OCI-LY7 (cell line): Measurements from ENCODE around the gene SLAMF7.

Source experiments
- EZH2phosphoT487 ChIP-seq: fragments of 200-600 bp; sonication (generic); IDR thresholded peaks from 2 replicates; pipeline ENCODE4 v1.6.1; 2018; ENCODE audit warnings: low read depth, borderline replicate concordance, mild to moderate bottlenecking, mixed run types, antibody characterized with exemption, low read length, moderate library complexity, mixed read lengths
- TF ChIP-seq, protein P1 (sequence below): fragments of 200-600 bp; sonication (generic); conservative IDR thresholded peaks from 2 replicates; pipeline ENCODE4 v1.5.1; 2014; ENCODE audit warnings: mild to moderate bottlenecking, antibody characterized with exemption, low read length, moderate library complexity, mixed read lengths

DNA sequence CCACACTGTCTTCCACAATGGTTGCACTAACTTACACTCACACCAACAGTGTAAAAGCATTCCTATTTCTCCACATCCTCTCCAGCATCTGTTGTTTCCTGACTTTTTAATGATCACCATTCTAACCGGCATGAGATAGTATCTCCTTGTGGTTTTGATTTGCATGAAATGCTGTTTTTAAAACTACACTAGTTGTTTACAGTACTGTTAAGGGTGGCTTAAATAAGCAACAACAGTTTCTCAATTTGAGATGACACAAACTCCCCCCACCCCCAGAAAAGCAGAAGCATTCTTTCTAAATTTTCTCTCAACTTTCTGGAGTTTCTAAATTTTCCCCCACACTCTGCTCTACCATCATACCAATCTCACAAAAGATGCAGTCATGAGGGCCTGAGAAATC is 7.1 kb upstream of the SLAMF7 start:
- no peak for TF ChIP-seq EZH2phosphoT487
- TF ChIP-seq, protein P1, sequence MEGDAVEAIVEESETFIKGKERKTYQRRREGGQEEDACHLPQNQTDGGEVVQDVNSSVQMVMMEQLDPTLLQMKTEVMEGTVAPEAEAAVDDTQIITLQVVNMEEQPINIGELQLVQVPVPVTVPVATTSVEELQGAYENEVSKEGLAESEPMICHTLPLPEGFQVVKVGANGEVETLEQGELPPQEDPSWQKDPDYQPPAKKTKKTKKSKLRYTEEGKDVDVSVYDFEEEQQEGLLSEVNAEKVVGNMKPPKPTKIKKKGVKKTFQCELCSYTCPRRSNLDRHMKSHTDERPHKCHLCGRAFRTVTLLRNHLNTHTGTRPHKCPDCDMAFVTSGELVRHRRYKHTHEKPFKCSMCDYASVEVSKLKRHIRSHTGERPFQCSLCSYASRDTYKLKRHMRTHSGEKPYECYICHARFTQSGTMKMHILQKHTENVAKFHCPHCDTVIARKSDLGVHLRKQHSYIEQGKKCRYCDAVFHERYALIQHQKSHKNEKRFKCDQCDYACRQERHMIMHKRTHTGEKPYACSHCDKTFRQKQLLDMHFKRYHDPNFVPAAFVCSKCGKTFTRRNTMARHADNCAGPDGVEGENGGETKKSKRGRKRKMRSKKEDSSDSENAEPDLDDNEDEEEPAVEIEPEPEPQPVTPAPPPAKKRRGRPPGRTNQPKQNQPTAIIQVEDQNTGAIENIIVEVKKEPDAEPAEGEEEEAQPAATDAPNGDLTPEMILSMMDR, result no peak
